ENCODE measurements around the gene CHCHD3.

Gene CHCHD3

GRCh38 chr7:132783824-132784223 lies 298.1 kb downstream of the CHCHD3 start:
- H3K36me3 ChIP-seq (ENCODE audit: control insufficient read depth in 2 of 2, insufficient read depth in 1 of 2, low read length in 2 of 2): peaks cover 0 to 6% of the 10 kb centered on the region in 2 experiments; a peak in 1 of 3 replicates
- TF ChIP-seq ZNF292 (tag by site-specific recombination; IDR thresholded peaks at IDR 0.05; ENCODE audit: borderline replicate concordance, low read depth) (no peak), ZNF561 (tag by site-specific recombination; IDR thresholded peaks at IDR 0.05; ENCODE audit: borderline replicate concordance) (no peak), PRDM10 (tag by site-specific recombination; IDR thresholded peaks at IDR 0.05) (no peak), ZNF366 (tag by site-specific recombination; conservative IDR thresholded peaks at IDR 0.05) (no peak), ZNF169 (tag by site-specific recombination; IDR thresholded peaks at IDR 0.05) (no peak), ZNF324 (tag by site-specific recombination; IDR thresholded peaks at IDR 0.05) (no peak), TSHZ1 (tag by site-specific recombination; IDR thresholded peaks at IDR 0.05; ENCODE audit: borderline replicate concordance) (no peak), SALL2 (tag by site-specific recombination; IDR thresholded peaks at IDR 0.05; ENCODE audit: borderline replicate concordance) (no peak), ZNF274 (IDR thresholded peaks at IDR 0.05; ENCODE audit: low read length) (no peak), ZNF274 (tag by site-specific recombination; IDR thresholded peaks at IDR 0.05; ENCODE audit: borderline replicate concordance) (no peak), ZNF214 (tag by site-specific recombination; IDR thresholded peaks at IDR 0.05; ENCODE audit: borderline replicate concordance) (no peak), ZNF843 (tag by site-specific recombination; IDR thresholded peaks at IDR 0.05) (no peak), HOXC10 (CRISPR knock-in tag; IDR thresholded peaks at IDR 0.05) (no peak), PBX3 (CRISPR knock-in tag; IDR thresholded peaks at IDR 0.05) (no peak), ZBTB44 (tag by site-specific recombination; IDR thresholded peaks at IDR 0.05) (no peak), ZNF660 (tag by site-specific recombination; IDR thresholded peaks at IDR 0.05) (no peak), PRDM2 (tag by site-specific recombination; IDR thresholded peaks at IDR 0.05; ENCODE audit: borderline replicate concordance) (no peak)
- H3K4me1 ChIP-seq (ENCODE audit: control insufficient read depth, insufficient read depth, low read length): no peaks in the 10 kb centered on the region
- ChIA-PET POLR2A (no interaction called here), CTCF (no interaction called here)
- H3K27ac ChIP-seq (ENCODE audit: extremely low read depth, low read depth, low read length): no peak overlapping the region
- no peak overlapping the region for H3K4me3 ChIP-seq (ENCODE audit: low read depth, low read length)
- H3K9me3 ChIP-seq (ENCODE audit: control insufficient read depth, insufficient read depth, low read depth, low read length): no peaks in the 10 kb centered on the region
